Keratinocyte (primary cell): Measurements from ENCODE around the gene SORL1-AS1.

Experiments used
- DNase-seq: peaks from one replicate; pipeline ENCODE4 v3.0.0-alpha.2; 2011; ENCODE audit warnings: low read depth, missing footprints, low spot score
- FAIRE-seq: peaks from 2 replicates; lab custom pipeline; 2011; peaks lifted over from hg19 to GRCh38; lab: Jason Lieb, UNC
- H2AFZ ChIP-seq: 2 replicates; pipeline ENCODE4 v1.6.0; 2012; ENCODE audit warnings: low read length, control low read depth, inconsistent platforms; ENCODE audit not compliant: control insufficient read depth
- H3K27ac ChIP-seq: 2 replicates; pipeline ENCODE4 v1.5.1; 2011; ENCODE audit warnings: low read length; ENCODE audit not compliant: control insufficient read depth, insufficient read depth
- H3K27me3 ChIP-seq: 3 replicates; pipeline ENCODE4 v1.6.0; 2011; ENCODE audit warnings: low read length; ENCODE audit not compliant: control insufficient read depth, insufficient read depth; ENCODE audit errors: extremely low read depth
- H3K36me3 ChIP-seq, 2 experiments: 2 replicates in 1 of 2; 3 replicates in 1 of 2; pipeline ENCODE4 v1.5.1; 2011; ENCODE audit warnings: low read length in 2 of 2, mild to moderate bottlenecking in 1 of 2; ENCODE audit not compliant: control insufficient read depth in 2 of 2, insufficient read depth in 2 of 2; ENCODE audit errors: extremely low read depth in 1 of 2
- H3K4me1 ChIP-seq: 3 replicates; pipeline ENCODE4 v1.5.1; 2011; ENCODE audit warnings: low read length; ENCODE audit not compliant: control insufficient read depth, insufficient read depth; ENCODE audit errors: extremely low read depth
- H3K4me2 ChIP-seq: 3 replicates; pipeline ENCODE4 v1.6.0; 2011; ENCODE audit warnings: low read depth, low read length; ENCODE audit not compliant: control insufficient read depth, insufficient read depth; ENCODE audit errors: extremely low read depth
- H3K4me3 ChIP-seq, 3 experiments: fragments of 200-600 bp in 1 of 3; sonication (generic) in 1 of 3; 2 replicates in 2 of 3; 3 replicates in 1 of 3; pipeline ENCODE4 v1.5.1; 2011 to 2016; ENCODE audit warnings: low read length in 3 of 3, mild to moderate bottlenecking in 3 of 3, control low read depth in 2 of 3, inconsistent platforms in 1 of 3, low read depth in 1 of 3, mixed read lengths in 1 of 3, mixed run types in 1 of 3, moderate library complexity in 1 of 3; ENCODE audit not compliant: control insufficient read depth in 2 of 3, insufficient read depth in 2 of 3; ENCODE audit errors: extremely low read depth in 1 of 3
- H3K79me2 ChIP-seq: 2 replicates; pipeline ENCODE4 v1.6.0; 2012; ENCODE audit warnings: low read length; ENCODE audit not compliant: control insufficient read depth, insufficient read depth
- H3K9ac ChIP-seq: 3 replicates; pipeline ENCODE4 v1.6.0; 2011; ENCODE audit warnings: low read length; ENCODE audit not compliant: control insufficient read depth, insufficient read depth; ENCODE audit errors: extremely low read depth
- H3K9me1 ChIP-seq: 3 replicates; pipeline ENCODE4 v1.6.0; 2011; ENCODE audit warnings: low read length; ENCODE audit not compliant: control insufficient read depth, insufficient read depth; ENCODE audit errors: extremely low read depth
- H3K9me3 ChIP-seq: 2 replicates; pipeline ENCODE4 v1.5.1; 2012; ENCODE audit warnings: low read depth, low read length; ENCODE audit not compliant: control insufficient read depth
- H4K20me1 ChIP-seq: 3 replicates; pipeline ENCODE4 v1.6.0; 2011; ENCODE audit warnings: low read length; ENCODE audit not compliant: control insufficient read depth, insufficient read depth; ENCODE audit errors: extremely low read depth
- EZH2 ChIP-seq: IDR thresholded peaks from one replicate; pipeline ENCODE4 v1.6.1; 2012; ENCODE audit warnings: inconsistent platforms, mild to moderate bottlenecking, low read length, moderate library complexity
- dilution Hi-C: fragments of 300-500 bp; cut with MboI; formaldehyde crosslinking; loops from one replicate; pipeline ENCODE4 v1.7.0; 2020; ENCODE audit warnings: low sequenced_read_pairs; ENCODE audit not compliant: extremely low pct_ligation_motif_present
- TF ChIP-seq, protein P1 (sequence below), 3 experiments: IDR thresholded peaks in 1 of 3; conservative IDR thresholded peaks in 1 of 3; optimal IDR thresholded peaks in 1 of 3; 2 replicates in 2 of 3; 3 replicates in 1 of 3; pipeline versions ENCODE3 to v1.5.1; 2011; ENCODE audit warnings: low read length in 3 of 3, mild to moderate bottlenecking in 3 of 3, moderate library complexity in 2 of 3, control low read depth in 1 of 3, inconsistent platforms in 1 of 3; ENCODE audit not compliant: insufficient read depth in 2 of 3; ENCODE audit errors: extremely low read depth in 1 of 3

The SORL1-AS1 gene

DNA sequence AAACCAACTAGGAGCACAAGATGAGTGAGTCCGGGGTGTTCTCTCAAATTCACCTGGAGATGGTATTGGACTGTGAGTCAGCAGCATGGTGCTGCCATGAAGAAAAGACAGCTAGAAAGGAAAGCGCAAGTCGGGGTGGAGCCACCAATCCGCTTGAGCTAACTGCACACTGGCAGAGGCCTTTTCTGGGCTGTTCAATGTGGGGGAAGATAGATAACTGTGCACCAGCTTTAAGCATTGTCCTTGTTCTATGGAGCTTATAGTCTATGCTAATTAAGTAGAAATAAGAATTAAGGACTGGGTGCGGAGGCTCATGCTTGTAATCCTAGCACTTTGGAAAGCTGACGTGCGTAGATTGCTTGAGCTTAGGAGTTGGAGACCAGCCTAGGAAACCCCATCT, 21.9 kb upstream of the SORL1-AS1 start:
- Histone ChIP-seq H3K4me3 (no peak overlapping the region), H3K9me1 (no peaks in the 10 kb centered on the region), H3K27me3 (no peaks in the 10 kb centered on the region), H3K27ac (no peak overlapping the region), H3K4me2 (no peak overlapping the region), H3K9me3 (no peaks in the 10 kb centered on the region), H3K4me1 (peaks cover 10% of the 10 kb centered on the region), H3K79me2 (no peaks in the 10 kb centered on the region), H2AFZ (no peak overlapping the region), H4K20me1 (no peaks in the 10 kb centered on the region), H3K36me3 (peaks cover 1 to 3% of the 10 kb centered on the region in 2 experiments), H3K9ac (no peak overlapping the region)
- DNase-seq = no peak
- TF ChIP-seq, protein P1, sequence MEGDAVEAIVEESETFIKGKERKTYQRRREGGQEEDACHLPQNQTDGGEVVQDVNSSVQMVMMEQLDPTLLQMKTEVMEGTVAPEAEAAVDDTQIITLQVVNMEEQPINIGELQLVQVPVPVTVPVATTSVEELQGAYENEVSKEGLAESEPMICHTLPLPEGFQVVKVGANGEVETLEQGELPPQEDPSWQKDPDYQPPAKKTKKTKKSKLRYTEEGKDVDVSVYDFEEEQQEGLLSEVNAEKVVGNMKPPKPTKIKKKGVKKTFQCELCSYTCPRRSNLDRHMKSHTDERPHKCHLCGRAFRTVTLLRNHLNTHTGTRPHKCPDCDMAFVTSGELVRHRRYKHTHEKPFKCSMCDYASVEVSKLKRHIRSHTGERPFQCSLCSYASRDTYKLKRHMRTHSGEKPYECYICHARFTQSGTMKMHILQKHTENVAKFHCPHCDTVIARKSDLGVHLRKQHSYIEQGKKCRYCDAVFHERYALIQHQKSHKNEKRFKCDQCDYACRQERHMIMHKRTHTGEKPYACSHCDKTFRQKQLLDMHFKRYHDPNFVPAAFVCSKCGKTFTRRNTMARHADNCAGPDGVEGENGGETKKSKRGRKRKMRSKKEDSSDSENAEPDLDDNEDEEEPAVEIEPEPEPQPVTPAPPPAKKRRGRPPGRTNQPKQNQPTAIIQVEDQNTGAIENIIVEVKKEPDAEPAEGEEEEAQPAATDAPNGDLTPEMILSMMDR (optimal IDR thresholded peaks at IDR 0.05 in 1 of 3, IDR thresholded peaks at IDR 0.05 in 1 of 3, conservative IDR thresholded peaks at IDR 0.05 in 1 of 3; ENCODE audit: extremely low read depth in 1 of 3, insufficient read depth in 2 of 3, low read length in 3 of 3) = no peak
- TF ChIP-seq EZH2 = no peak
- dilution Hi-C loops = no loop called here
- no peak for FAIRE-seq

DNA sequence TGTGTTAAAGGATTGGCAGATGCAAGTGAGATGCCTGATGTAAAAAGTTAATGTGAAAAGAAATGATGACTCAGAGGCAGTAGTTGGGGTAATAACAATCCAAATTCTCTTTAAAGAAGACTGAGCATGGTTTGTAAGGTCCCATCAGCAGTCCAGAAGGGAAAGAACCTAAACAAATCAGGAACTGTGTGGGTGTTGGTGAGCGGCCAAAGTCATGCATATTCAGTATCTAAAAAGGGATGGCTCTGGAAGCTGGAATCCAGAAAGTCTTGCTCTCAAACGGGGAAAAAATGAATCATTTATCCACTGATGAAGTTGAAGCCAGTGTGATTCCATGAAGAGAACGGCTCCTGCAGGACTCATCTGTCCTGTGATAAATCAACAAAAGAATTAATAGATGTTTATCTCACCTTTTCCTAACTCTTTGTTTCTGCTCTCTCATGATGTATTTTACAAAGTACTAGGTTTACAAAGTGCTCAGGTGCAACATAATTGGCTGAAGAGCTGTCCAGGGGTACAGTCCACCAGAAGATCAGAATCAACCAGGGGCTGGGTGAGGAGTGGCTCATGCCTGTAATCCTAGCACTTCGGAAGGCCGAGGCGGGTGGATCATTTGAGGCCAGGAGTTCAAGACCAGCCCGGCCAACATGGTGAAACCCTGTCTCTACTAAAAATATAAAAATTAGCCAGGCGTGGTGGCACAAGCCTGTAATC, 20.5 kb upstream of the SORL1-AS1 start:
- Histone ChIP-seq H4K20me1 (no peaks in the 10 kb centered on the region), H3K27me3 (no peaks in the 10 kb centered on the region), H3K9me1 (no peaks in the 10 kb centered on the region), H3K27ac (no peak overlapping the region), H3K79me2 (no peaks in the 10 kb centered on the region), H2AFZ (no peak overlapping the region), H3K4me2 (no peak overlapping the region), H3K9ac (no peak overlapping the region), H3K4me1 (peaks cover 11% of the 10 kb centered on the region), H3K36me3 (peaks cover 0 to 1% of the 10 kb centered on the region in 2 experiments), H3K4me3 (no peak overlapping the region), H3K9me3 (no peaks in the 10 kb centered on the region)
- dilution Hi-C loops = no loop called here
- DNase-seq = no peak
- FAIRE-seq = peak; percentile 36
- TF ChIP-seq, protein P1 (optimal IDR thresholded peaks at IDR 0.05 in 1 of 3, IDR thresholded peaks at IDR 0.05 in 1 of 3, conservative IDR thresholded peaks at IDR 0.05 in 1 of 3; ENCODE audit: extremely low read depth in 1 of 3, insufficient read depth in 2 of 3, low read length in 3 of 3) = no peak
- no peak for TF ChIP-seq EZH2
